SKM-1 treated with dmso at 0.1 percent for 144 hours (cell line): ENCODE results near the gene CDRT4.

Experiments
- DNase-seq: peaks from one replicate; lab custom pipeline; 2025; ENCODE audit not compliant: unreplicated experiment; lab: John Stamatoyannopoulos, UW

Gene CDRT4

DNA sequence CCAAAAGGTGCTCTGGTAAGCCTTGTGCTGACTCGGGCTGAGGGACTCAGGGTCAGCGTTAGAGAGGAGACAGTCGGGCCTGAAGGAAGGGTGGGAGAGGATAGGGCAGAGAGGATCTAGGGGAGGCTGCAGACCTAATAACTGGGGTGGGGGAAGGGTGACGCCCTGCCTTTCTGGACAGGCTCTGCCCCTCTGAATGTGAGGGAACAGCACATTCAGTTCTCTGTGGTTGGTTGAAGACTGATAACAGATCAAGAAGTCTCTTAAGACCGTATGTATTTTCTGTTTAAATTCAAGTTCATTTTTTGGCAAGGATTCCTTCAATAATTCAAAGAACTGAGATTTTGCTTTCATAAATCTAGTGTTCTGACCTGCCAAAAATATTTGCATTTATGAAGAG lies 69.8 kb downstream of the CDRT4 start:
- no peak for DNase-seq

DNA sequence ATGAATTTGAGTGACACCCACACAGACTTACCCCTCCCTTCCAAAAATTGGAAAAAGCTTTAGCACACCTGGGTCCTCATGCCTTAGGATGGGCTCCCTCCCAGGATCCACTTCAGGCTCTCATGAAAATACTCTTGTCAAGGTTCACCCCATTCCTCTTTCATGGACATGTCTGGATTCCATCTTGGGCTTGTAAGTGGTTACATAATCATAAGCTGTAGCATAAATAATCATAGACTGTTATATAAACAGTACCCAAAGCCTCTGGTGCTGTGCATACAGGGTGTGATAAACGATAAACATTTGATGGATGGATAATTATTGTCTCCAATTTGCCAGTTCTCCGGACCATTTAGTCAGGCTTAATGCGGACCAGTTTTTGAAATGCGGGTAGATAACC lies 72.3 kb downstream of the CDRT4 start:
- no peak for DNase-seq

DNA sequence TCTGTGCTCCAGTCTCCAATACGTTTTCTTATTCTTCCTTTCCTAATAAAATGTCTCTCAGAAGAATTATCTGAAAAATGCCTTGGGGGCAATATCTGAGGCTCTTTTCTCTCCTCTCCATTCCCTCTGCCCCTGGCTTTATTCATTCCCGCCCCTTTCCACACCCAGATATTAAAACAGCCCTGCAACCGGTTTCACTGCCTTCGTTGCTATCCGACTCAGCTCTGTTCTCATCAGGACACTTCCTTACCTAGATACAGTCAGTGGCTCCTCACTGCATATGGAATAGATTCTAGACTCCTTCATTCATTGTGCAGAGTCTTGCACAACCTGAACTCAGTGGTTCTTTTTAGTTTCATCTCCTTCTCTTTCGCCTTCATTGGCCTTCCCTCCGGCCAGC lies 74.0 kb downstream of the CDRT4 start:
- DNase-seq = no peak

DNA sequence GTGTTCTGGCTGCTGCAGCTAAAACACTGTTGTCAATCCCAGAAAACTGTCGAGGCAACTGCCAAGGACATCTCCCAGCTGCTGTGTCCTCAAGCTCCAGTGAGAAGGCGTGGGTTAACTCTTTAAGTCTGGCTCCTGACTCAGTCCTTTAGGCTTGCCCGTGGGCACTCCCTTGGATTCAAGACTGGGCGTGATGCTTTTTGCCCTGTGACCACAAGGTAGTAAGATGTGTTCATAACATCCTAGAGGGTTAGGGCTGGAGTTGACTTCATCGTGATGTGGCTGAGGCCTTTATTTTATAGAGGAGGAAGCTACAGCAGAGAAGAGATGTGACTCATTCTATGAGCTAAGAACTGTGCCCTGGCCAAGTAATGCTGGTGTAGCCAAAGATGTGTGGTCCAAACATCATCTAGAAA lies 75.1 kb downstream of the CDRT4 start:
- DNase-seq = no peak

DNA sequence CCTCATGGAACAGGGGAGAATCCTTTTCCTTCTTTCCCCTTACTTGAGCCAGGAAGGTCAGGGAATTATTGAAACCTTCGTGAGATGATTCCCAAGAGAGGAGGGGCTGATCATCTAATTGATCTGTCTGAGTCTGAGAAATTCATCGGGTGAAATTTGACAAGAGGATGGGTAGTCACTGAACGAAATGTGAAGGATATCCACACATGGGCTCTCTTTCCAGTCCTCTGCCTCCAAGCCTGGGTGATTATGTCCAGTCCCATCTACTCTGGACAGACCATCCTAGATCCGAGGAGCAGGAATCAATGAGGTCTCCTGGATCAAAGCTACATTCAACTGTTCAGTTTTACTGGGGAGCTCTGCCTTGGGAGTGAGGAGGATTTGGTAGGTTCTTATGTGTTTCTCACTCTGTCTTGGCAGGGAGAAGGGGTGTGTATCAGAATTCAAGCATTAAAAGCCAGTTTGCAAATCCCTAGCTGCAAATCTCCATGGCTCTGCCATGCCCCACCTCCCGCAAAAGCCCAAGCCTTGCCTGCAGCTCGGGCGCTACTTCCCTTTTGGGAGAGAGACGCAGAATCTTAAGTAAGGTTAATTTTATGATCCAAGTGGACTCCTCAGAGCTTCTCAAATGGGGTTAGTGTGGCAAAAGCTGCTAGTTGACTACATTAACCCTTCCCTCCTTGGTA lies 78.9 kb downstream of the CDRT4 start:
- no peak for DNase-seq

DNA sequence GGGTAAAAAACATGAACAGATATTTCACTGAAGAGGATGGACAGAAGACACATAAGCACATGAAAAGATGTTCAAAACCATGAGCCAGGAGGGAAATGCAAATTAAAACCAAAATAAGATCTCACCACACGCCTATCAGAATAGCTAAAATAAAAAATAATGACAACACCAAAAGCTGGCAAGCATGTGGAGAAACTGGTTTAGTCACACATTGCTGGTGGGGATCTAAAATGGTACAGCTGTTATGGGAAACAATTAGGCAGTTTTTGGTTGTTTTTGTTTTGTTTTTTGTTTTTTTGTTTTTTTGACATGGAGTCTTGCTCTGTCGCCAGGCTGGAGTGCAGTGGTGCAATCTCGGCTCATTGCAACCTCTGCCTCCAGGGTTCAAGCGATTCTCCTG lies 81.3 kb downstream of the CDRT4 start:
- DNase-seq = no peak
